ENCODE measurements around the gene NFATC2.

NFATC2 gene

DNA sequence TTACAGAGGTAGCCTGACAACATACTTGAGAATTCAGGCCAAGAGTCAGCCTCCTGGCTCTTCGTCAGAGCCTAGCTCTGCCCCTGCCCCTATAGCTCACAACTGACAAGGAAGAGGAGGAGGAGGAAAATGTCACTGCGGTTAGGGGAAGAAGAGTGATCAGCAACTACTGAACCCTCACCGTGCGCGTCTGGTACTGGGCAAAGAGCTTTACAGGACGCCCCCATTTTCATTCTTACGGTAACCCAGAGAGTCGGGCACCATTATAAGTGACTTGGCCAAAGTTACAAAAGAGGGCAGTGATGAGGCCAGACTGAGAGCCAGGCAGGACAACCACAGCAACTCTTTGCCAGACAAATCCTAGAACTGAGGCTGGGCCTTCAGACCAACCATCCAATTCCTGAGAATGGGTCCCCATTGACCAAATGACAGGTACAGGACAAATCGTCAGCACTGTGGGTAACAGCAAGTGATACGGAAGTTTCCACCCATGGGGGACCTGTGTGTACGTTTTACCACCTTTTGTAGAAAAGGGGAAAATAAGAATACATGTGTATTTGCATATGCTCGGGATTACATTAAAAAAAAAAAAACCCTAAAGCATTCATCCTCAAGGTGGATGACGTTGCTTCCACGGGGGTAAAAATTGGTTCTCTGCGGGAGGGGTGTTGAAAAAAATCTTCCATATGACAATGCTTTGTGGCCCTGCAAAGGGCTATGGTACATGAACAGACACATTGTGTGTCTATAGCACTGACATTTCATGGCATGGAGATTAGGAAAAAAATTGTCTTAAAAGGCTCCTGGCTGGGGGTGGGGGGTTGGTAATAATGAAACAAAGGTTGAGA, 118.0 kb downstream of the NFATC2 start:
- Histone ChIP-seq H2AFZ (ENCODE audit: low read length) (no peak overlapping the region), H3K4me1 (ENCODE audit: insufficient read depth, low read length, severe bottlenecking) (peaks cover 61% of the 10 kb centered on the region), H3K27me3 (ENCODE audit: insufficient read depth, low read length) (no peaks in the 10 kb centered on the region), H4K20me1 (ENCODE audit: insufficient read depth, low read length) (no peaks in the 10 kb centered on the region), H3F3A (ENCODE audit: insufficient read depth, low read length) (no peaks in the 10 kb centered on the region), H3K4me2 (ENCODE audit: low read length) (peak overlapping the region; percentile 8; the same call in 1 of the 2 replicates), H3K9me2 (ENCODE audit: low read depth, low read length) (no peaks in the 10 kb centered on the region), H3K27ac (ENCODE audit: low read depth, low read length, poor library complexity, severe bottlenecking) (peak overlapping the region; percentile 86), H3K9me3 (ENCODE audit: low read length) (no peaks in the 10 kb centered on the region), H3K9ac (ENCODE audit: low read length) (peak overlapping the region; percentile 45; the same call in 1 of the 2 replicates), H3K4me3 (ENCODE audit: low read depth, low read length, poor library complexity, severe bottlenecking) (no peak overlapping the region), H3K79me2 (ENCODE audit: insufficient read depth, low read length) (no peaks in the 10 kb centered on the region), H3K36me3 (ENCODE audit: insufficient read depth, low read length) (peaks cover 66% of the 10 kb centered on the region)
- no peak for TF ChIP-seq EZH2 (IDR thresholded peaks at IDR 0.05; ENCODE audit: borderline replicate concordance, low read length)
- TF ChIP-seq, protein P1, sequence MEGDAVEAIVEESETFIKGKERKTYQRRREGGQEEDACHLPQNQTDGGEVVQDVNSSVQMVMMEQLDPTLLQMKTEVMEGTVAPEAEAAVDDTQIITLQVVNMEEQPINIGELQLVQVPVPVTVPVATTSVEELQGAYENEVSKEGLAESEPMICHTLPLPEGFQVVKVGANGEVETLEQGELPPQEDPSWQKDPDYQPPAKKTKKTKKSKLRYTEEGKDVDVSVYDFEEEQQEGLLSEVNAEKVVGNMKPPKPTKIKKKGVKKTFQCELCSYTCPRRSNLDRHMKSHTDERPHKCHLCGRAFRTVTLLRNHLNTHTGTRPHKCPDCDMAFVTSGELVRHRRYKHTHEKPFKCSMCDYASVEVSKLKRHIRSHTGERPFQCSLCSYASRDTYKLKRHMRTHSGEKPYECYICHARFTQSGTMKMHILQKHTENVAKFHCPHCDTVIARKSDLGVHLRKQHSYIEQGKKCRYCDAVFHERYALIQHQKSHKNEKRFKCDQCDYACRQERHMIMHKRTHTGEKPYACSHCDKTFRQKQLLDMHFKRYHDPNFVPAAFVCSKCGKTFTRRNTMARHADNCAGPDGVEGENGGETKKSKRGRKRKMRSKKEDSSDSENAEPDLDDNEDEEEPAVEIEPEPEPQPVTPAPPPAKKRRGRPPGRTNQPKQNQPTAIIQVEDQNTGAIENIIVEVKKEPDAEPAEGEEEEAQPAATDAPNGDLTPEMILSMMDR (IDR thresholded peaks at IDR 0.05; ENCODE audit: low read length), result no peak

DNA sequence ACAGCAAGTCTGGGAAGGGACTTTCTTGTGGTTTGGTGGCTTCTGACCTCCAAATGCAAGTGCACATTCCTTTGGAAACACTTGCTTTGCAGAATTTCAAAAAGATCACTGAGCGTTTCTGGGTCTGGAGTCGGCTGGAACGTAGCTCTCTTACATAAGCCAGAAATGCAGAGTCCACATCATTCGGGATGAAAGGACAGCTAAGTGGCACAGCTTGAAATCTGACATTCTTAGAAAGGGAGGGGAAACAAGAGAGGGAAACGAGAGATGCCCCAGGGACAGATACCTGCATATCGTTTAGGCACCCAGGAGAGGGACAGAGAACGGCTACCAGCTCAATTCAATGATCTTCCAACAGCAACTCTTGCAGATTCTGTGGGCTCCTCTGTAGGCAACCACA, 118.7 kb downstream of the NFATC2 start:
- H3K4me1 ChIP-seq (ENCODE audit: insufficient read depth, low read length, severe bottlenecking), result peaks cover 55% of the 10 kb centered on the region
- peak overlapping the region; percentile 86 for H3K27ac ChIP-seq (ENCODE audit: low read depth, low read length, poor library complexity, severe bottlenecking)

DNA sequence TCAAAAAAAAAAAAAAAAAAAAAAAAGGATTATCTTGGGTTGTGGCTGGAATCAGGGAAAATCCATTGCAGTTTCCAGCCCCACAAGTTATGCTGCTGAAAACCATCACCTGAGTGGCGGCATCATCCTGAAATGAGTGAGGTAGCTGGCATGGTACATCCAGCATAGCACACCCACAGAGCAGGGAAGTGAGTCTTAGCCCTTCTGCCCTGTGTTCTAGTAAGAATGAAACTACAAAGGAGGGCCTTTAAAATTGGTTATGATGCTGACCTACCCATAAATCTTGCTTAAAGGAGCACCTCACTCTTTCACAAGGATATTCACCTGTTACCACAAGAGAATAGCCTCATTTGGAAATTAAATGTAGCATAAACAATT, 119.2 kb downstream of the NFATC2 start:
- no peaks in the 10 kb centered on the region for H3F3A ChIP-seq (ENCODE audit: insufficient read depth, low read length)
- H3K9me2 ChIP-seq (ENCODE audit: low read depth, low read length), result no peaks in the 10 kb centered on the region
- H3K36me3 ChIP-seq (ENCODE audit: insufficient read depth, low read length), result peaks cover 60% of the 10 kb centered on the region
- H3K27ac ChIP-seq (ENCODE audit: low read depth, low read length, poor library complexity, severe bottlenecking), result peak overlapping the region; percentile 86
- no peak overlapping the region for H3K4me2 ChIP-seq (ENCODE audit: low read length)
- H3K9me3 ChIP-seq (ENCODE audit: low read length), result no peaks in the 10 kb centered on the region
- no peaks in the 10 kb centered on the region for H3K27me3 ChIP-seq (ENCODE audit: insufficient read depth, low read length)
- H2AFZ ChIP-seq (ENCODE audit: low read length), result no peak overlapping the region
- H3K4me3 ChIP-seq (ENCODE audit: low read depth, low read length, poor library complexity, severe bottlenecking), result no peak overlapping the region
- TF ChIP-seq EZH2 (IDR thresholded peaks at IDR 0.05; ENCODE audit: borderline replicate concordance, low read length), result no peak
- TF ChIP-seq, protein P1 (IDR thresholded peaks at IDR 0.05; ENCODE audit: low read length), result no peak
- no peaks in the 10 kb centered on the region for H4K20me1 ChIP-seq (ENCODE audit: insufficient read depth, low read length)
- peaks cover 50% of the 10 kb centered on the region for H3K4me1 ChIP-seq (ENCODE audit: insufficient read depth, low read length, severe bottlenecking)
- H3K9ac ChIP-seq (ENCODE audit: low read length), result no peak overlapping the region
- no peaks in the 10 kb centered on the region for H3K79me2 ChIP-seq (ENCODE audit: insufficient read depth, low read length)

More for the DNA sequence above, 118.7 kb downstream of the NFATC2 start:
- TF ChIP-seq, protein P1 (IDR thresholded peaks at IDR 0.05; ENCODE audit: low read length), result no peak
- TF ChIP-seq EZH2 (IDR thresholded peaks at IDR 0.05; ENCODE audit: borderline replicate concordance, low read length), result no peak
- Histone ChIP-seq H3K9ac (ENCODE audit: low read length) (peak overlapping the region; percentile 3; the same call in 1 of the 2 replicates), H3K9me2 (ENCODE audit: low read depth, low read length) (no peaks in the 10 kb centered on the region), H3K36me3 (ENCODE audit: insufficient read depth, low read length) (peaks cover 66% of the 10 kb centered on the region), H3K4me2 (ENCODE audit: low read length) (no peak overlapping the region), H3K4me3 (ENCODE audit: low read depth, low read length, poor library complexity, severe bottlenecking) (no peak overlapping the region), H2AFZ (ENCODE audit: low read length) (no peak overlapping the region), H4K20me1 (ENCODE audit: insufficient read depth, low read length) (no peaks in the 10 kb centered on the region), H3K79me2 (ENCODE audit: insufficient read depth, low read length) (no peaks in the 10 kb centered on the region), H3F3A (ENCODE audit: insufficient read depth, low read length) (no peaks in the 10 kb centered on the region), H3K27me3 (ENCODE audit: insufficient read depth, low read length) (no peaks in the 10 kb centered on the region), H3K9me3 (ENCODE audit: low read length) (no peaks in the 10 kb centered on the region)
